Panc1 (cell line): ENCODE results near the gene ARHGAP6. TPM values are rescaled to one million over a fixed set of nuclear protein-coding genes. Genes with fewer than 3 reads are reported as not detected.

Experiments
- ATAC-seq: fragments of 200-7000 bp; cut with Tn5 transposase; 2 replicates; pipeline ENCODE4 v1.9.1; 2020; ENCODE audit warnings: mild to moderate bottlenecking, moderate library complexity
- BruUV-seq: library from RNA; stranded (reverse); fragments of 400-500 nt; replicated peaks from 2 replicates; lab custom pipeline; 2021; lab: Mats Ljungman, UMichigan
- CTCF ChIA-PET: fragments of 300-600 bp; sonication (Branson Sonifier 250); formaldehyde crosslinking; loops from one replicate; lab custom pipeline; 2022; ENCODE audit warnings: antibody characterized with exemption; lab: Charles Lee
- POLR2A ChIA-PET: fragments of 300-600 bp; sonication (Branson Sonifier 250); formaldehyde crosslinking; loops from one replicate; lab custom pipeline; 2022; ENCODE audit warnings: antibody characterized with exemption; lab: Charles Lee
- DNase-seq: peaks from one replicate; pipeline ENCODE4 v3.0.0-alpha.2; 2010; ENCODE audit warnings: low read depth, low spot score
- H3K27ac ChIP-seq: 2 replicates; pipeline ENCODE4 v1.5.1; 2011; ENCODE audit warnings: mild to moderate bottlenecking, low read length, inconsistent platforms
- H3K27me3 ChIP-seq: fragments of 200-500 bp; sonication (Bioruptor generic); 2 replicates; pipeline ENCODE4 v1.6.0; 2014; ENCODE audit warnings: low read length, inconsistent platforms; ENCODE audit not compliant: control insufficient read depth, insufficient read depth
- H3K36me3 ChIP-seq: fragments of 200-500 bp; sonication (Bioruptor generic); 2 replicates; pipeline ENCODE4 v1.5.1; 2014; ENCODE audit warnings: inconsistent platforms, mild to moderate bottlenecking, low read length, moderate library complexity; ENCODE audit not compliant: control insufficient read depth, insufficient read depth
- H3K4me1 ChIP-seq: 2 replicates; pipeline ENCODE4 v1.5.1; 2011; ENCODE audit warnings: inconsistent platforms, mild to moderate bottlenecking, low read length, moderate library complexity; ENCODE audit not compliant: control insufficient read depth, insufficient read depth
- H3K4me3 ChIP-seq, 2 experiments: 2 replicates each; pipeline ENCODE4 v1.5.1; 2011 to 2012; ENCODE audit warnings: low read depth in 2 of 2, low read length in 2 of 2, mild to moderate bottlenecking in 2 of 2, inconsistent platforms in 1 of 2, moderate library complexity in 1 of 2
- H3K9me3 ChIP-seq: fragments of 200-500 bp; sonication (Bioruptor generic); 2 replicates; pipeline ENCODE4 v1.5.1; 2014; ENCODE audit warnings: low read depth, mild to moderate bottlenecking, inconsistent platforms, low read length, moderate library complexity; ENCODE audit not compliant: control insufficient read depth, insufficient read depth
- CTCF ChIP-seq: fragments of 450-650 bp; IDR thresholded peaks from 2 replicates; pipeline ENCODE4 v1.5.1; 2017; ENCODE audit warnings: mild to moderate bottlenecking
- POLR2AphosphoS5 ChIP-seq: IDR thresholded peaks from 2 replicates; pipeline ENCODE4 v1.6.1; 2012; ENCODE audit warnings: mild to moderate bottlenecking, low read depth, low read length, moderate library complexity
- REST ChIP-seq, 2 experiments: IDR thresholded peaks; 2 replicates each; pipeline ENCODE4 v1.6.1; 2011 to 2012; ENCODE audit warnings: low read depth in 2 of 2, control low read depth in 1 of 2, low read length in 1 of 2, mild to moderate bottlenecking in 1 of 2, moderate library complexity in 1 of 2; ENCODE audit not compliant: insufficient read depth in 1 of 2
- SIN3A ChIP-seq: IDR thresholded peaks from 2 replicates; pipeline ENCODE4 v1.6.1; 2012; ENCODE audit warnings: low read depth, mild to moderate bottlenecking, low read length, moderate library complexity, borderline replicate concordance; ENCODE audit not compliant: insufficient read depth
- TCF7L2 ChIP-seq: IDR thresholded peaks from 2 replicates; pipeline ENCODE4 v1.6.1; 2011; ENCODE audit warnings: mild to moderate bottlenecking, low read depth, low read length, inconsistent platforms
- in situ Hi-C: cut with HindIII; loops from 2 replicates; pipeline ENCODE4 v1.10.0; 2016; ENCODE audit warnings: low sequenced_read_pairs, low pct_unique_long_range_greater_than_20kb
- intact Hi-C: fragments of 100-400 bp; cut with micrococcal nuclease; formaldehyde crosslinking; loops from one replicate; pipeline ENCODE4 v1.10.0; 2022; ENCODE audit not compliant: unreplicated experiment
- total RNA-seq: library from RNA; stranded (reverse); gene quantifications from one replicate; pipeline ENCODE4 v1.2.1, GENCODE V29; 2021; ENCODE audit not compliant: unreplicated experiment

Gene ARHGAP6
- total RNA-seq, 1 experiment from 2014 or later: 0.13 TPM

GRCh38 chrX:11585174-11585573 is 80.5 kb downstream of the ARHGAP6 start:
- POLR2A ChIA-PET: no interaction called here
- BruUV-seq: no TSS peak
- H3K27ac ChIP-seq: no peak overlapping the region
- in situ Hi-C loops: no loop called here
- H3K4me1 ChIP-seq: no peaks in the 10 kb centered on the region
- H3K4me3 ChIP-seq: no peak overlapping the region
- H3K36me3 ChIP-seq: no peaks in the 10 kb centered on the region
- H3K9me3 ChIP-seq: no peaks in the 10 kb centered on the region
- no peak for DNase-seq
- H3K27me3 ChIP-seq: no peaks in the 10 kb centered on the region
- intact Hi-C loops: no loop called here
- TF ChIP-seq CTCF: no peak
- no peak for TF ChIP-seq TCF7L2
- TF ChIP-seq POLR2AphosphoS5: no peak
- TF ChIP-seq REST (IDR thresholded peaks at IDR 0.05; ENCODE audit: insufficient read depth in 1 of 2, low read depth in 2 of 2, low read length in 1 of 2): no peak
- TF ChIP-seq SIN3A: no peak
- no peak for ATAC-seq
- CTCF ChIA-PET: no interaction called here

GRCh38 chrX:11580789-11581188 is 84.9 kb downstream of the ARHGAP6 start:
- CTCF ChIA-PET: no interaction called here
- no peak overlapping the region for H3K4me3 ChIP-seq
- no peak for TF ChIP-seq REST (IDR thresholded peaks at IDR 0.05; ENCODE audit: insufficient read depth in 1 of 2, low read depth in 2 of 2, low read length in 1 of 2)
- H3K36me3 ChIP-seq: no peaks in the 10 kb centered on the region
- BruUV-seq: no TSS peak
- ATAC-seq (no peak), DNase-seq (no peak)
- intact Hi-C loops: no loop called here
- in situ Hi-C loops: no loop called here
- POLR2A ChIA-PET: no interaction called here
- H3K27ac ChIP-seq: no peak overlapping the region
- H3K27me3 ChIP-seq: no peaks in the 10 kb centered on the region
- no peaks in the 10 kb centered on the region for H3K9me3 ChIP-seq
- H3K4me1 ChIP-seq: no peaks in the 10 kb centered on the region
